Measurements from ENCODE around the gene COX4I1. TPM values are rescaled to one million over a fixed set of nuclear protein-coding genes. Genes with fewer than 3 reads are reported as not detected.

The COX4I1 gene
- total RNA-seq, 4 donors from 2014 or later, result 516 to 726 (median 632) TPM

DNA sequence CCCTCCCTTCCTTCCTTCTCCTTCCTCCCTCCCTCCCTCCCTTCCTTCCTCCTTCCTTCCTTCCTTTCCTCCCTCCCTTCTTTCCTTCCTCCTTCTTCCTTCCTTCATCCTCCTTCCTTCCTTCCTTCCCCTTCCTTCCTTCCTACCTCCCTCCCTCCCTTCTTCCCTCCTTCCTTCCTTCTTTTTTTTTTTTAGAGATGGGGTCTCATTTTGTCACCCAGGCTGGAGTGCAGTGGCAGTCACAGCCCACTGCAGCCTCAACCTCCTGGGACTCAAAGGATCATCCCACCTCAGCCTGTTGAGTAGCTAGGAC lies 44.6 kb downstream of the COX4I1 start:
- intact Hi-C loops (cut with DNase I), result no loop called here
- TF ChIP-seq POLR2A (IDR thresholded peaks at IDR 0.05) (no peak), CTCF (IDR thresholded peaks at IDR 0.05) (no peak)
- Histone ChIP-seq H3K27ac (no peak overlapping the region), H3K4me3 (replicated peaks in 1 of 3) (no peak overlapping the region), H3K9me3 (no peaks in the 10 kb centered on the region), H3K27me3 (no peaks in the 10 kb centered on the region), H3K4me1 (no peaks in the 10 kb centered on the region), H3K36me3 (no peaks in the 10 kb centered on the region)
- no peak for DNase-seq

- Histone ChIP-seq H3K4me3 (replicated peaks in 1 of 3) (no peak overlapping the region), H3K36me3 (no peaks in the 10 kb centered on the region), H3K27me3 (no peaks in the 10 kb centered on the region), H3K9me3 (no peaks in the 10 kb centered on the region), H3K4me1 (no peaks in the 10 kb centered on the region), H3K27ac (no peak overlapping the region)
- no peak for TF ChIP-seq POLR2A (IDR thresholded peaks at IDR 0.05)
- TF ChIP-seq CTCF (IDR thresholded peaks at IDR 0.05), result no peak
- WGBS, 2 donors, result 32 to 36% methylated on average over 15 of the region's 15 CpGs
- DNase-seq, result no peak
- intact Hi-C loops (cut with DNase I), result no loop called here
These were observed 45.3 kb downstream of the COX4I1 start for GRCh38 chr16:85844786-85845185.

GRCh38 chr16:85845266-85845665 lies 45.8 kb downstream of the COX4I1 start:
- no peak for TF ChIP-seq CTCF (IDR thresholded peaks at IDR 0.05)
- no peak for TF ChIP-seq POLR2A (IDR thresholded peaks at IDR 0.05)
- no peaks in the 10 kb centered on the region for H3K36me3 ChIP-seq
- intact Hi-C loops (cut with DNase I), result no loop called here
- no peaks in the 10 kb centered on the region for H3K27me3 ChIP-seq
- no peak overlapping the region for H3K27ac ChIP-seq
- no peaks in the 10 kb centered on the region for H3K9me3 ChIP-seq
- whole genome bisulfite sequencing, 2 donors, result 66 to 77% methylated on average over 19 to 20 of the region's 20 CpGs
- no peak overlapping the region for H3K4me3 ChIP-seq (replicated peaks in 1 of 3)
- DNase-seq, result no peak
- no peaks in the 10 kb centered on the region for H3K4me1 ChIP-seq

DNA sequence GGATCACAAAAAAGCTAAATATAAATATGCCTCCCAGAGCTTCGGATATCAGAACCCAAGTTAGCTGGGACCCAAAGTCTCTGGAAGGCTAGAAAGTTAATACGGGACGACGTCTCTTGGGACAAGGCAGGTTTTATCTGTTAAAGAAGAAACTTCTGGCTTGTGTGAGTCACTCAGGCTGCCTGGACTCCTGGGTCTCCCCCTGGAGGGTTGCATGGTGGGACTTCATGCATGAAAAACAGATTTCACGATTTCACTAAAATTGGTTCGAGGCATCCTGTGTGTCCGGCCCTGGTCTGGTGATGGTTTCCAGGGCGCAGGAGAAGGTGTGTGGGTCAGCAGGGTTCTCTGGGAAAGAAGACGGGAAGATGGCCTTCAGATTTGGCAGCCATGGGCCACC lies 47.0 kb downstream of the COX4I1 start:
- no peak for DNase-seq
- no peaks in the 10 kb centered on the region for H3K36me3 ChIP-seq
- TF ChIP-seq CTCF (IDR thresholded peaks at IDR 0.05) (no peak), POLR2A (IDR thresholded peaks at IDR 0.05) (no peak)
- intact Hi-C loops (cut with DNase I), result no loop called here
- no peak overlapping the region for H3K27ac ChIP-seq
- no peak overlapping the region for H3K4me3 ChIP-seq (replicated peaks in 1 of 3)
- 90 to 92% methylated on average over 9 of the region's 9 CpGs for WGBS, 2 donors
- no peaks in the 10 kb centered on the region for H3K9me3 ChIP-seq
- H3K27me3 ChIP-seq, result no peaks in the 10 kb centered on the region
- H3K4me1 ChIP-seq, result no peaks in the 10 kb centered on the region

- Histone ChIP-seq H3K27ac (no peak overlapping the region), H3K9me3 (no peaks in the 10 kb centered on the region), H3K27me3 (no peaks in the 10 kb centered on the region), H3K4me3 (replicated peaks in 1 of 3) (no peak overlapping the region), H3K4me1 (no peaks in the 10 kb centered on the region), H3K36me3 (no peaks in the 10 kb centered on the region)
- no peak for DNase-seq
- WGBS, 2 donors, result 80 to 98% methylated on average over 15 of the region's 15 CpGs
- TF ChIP-seq CTCF (IDR thresholded peaks at IDR 0.05), result no peak
- TF ChIP-seq POLR2A (IDR thresholded peaks at IDR 0.05), result no peak
- intact Hi-C loops (cut with DNase I), result no loop called here
These were observed 47.5 kb downstream of the COX4I1 start for GRCh38 chr16:85847036-85847435.

Measured in thyroid gland (tissue), 4 donors.